Pulmonary artery endothelial cell (primary cell): Measurements from ENCODE around the gene EPB41. TPM values are rescaled to one million over a fixed set of nuclear protein-coding genes. Genes with fewer than 3 reads are reported as not detected.
"Not testable (repeated sequence)": the region's sequence is repeated elsewhere in the genome, so short reads cannot be mapped to it uniquely, and the experiment has no call there.

ENCODE experiments used
- DNase-seq: peaks from one replicate; pipeline ENCODE4 v3.0.0-alpha.2; 2011; ENCODE audit warnings: low read depth, low spot score
- total RNA-seq: library from RNA; depleted of rRNA; stranded (reverse); fragments of >200 nt; gene quantifications from 2 replicates; pipeline ENCODE4 v1.2.3, GENCODE V29; 2014

The EPB41 gene
- total RNA-seq, 1 donor from 2014 or later: 18.6 TPM

DNA sequence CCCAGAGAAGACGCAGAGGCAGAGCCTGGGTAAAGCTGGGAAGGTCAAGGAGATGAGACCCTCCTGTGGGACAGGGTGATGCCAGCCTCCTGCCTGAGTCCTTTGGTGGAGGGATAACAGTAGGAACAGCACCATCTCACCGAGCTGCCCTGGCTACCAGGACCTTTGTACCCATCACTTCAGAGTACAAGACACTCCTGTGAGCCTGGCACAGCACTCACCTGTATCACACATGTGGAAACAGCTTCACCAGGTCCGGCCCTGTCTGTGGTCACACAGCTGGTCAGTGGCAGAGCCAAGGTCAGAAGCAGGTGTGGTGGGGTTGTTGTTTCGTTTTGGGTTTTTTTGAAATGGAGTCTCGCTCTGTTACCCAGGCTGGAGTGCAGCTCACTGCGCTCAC, 214.4 kb downstream of the EPB41 start:
- no peak for DNase-seq

DNA sequence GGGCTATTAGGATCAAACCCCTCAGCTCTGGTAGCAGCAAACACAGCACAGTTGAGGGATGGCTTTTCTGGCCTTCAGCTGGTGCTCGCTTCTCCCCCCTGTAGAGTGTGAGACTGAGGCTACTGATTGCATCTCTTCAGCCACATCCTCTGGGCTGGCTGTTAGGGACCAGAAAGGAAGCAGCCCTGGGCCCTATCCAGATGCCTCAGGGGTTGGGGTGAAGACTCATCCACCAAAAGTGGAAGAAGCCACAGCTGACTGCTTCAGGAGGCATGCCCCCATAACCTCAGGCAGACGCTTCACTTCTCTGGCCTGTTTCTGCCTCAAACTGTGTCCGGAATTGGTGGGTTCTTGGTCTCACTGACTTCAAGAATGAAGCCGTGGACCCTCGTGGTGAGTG, 215.5 kb downstream of the EPB41 start:
- no peak for DNase-seq

DNA sequence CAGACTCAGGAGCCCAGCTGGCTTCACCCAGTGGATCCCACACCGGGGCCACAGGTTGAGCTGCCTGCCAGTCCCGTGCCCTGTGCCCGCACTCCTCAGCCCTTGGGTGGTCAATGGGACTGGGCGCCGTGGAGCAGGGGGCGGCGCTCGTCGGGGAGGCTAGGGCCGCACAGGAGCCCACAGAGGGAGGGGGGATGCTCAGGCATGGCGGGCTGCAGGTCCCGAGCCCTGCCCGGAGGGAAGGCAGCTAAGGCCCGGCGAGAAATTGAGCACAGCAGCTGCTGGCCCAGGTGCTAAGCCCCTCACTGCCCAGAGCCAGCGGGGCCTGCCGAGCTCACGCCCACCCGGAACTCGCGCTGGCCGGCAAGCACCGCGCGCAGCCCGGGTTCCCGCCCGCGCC, 216.7 kb downstream of the EPB41 start:
- not testable (repeated sequence) for DNase-seq

DNA sequence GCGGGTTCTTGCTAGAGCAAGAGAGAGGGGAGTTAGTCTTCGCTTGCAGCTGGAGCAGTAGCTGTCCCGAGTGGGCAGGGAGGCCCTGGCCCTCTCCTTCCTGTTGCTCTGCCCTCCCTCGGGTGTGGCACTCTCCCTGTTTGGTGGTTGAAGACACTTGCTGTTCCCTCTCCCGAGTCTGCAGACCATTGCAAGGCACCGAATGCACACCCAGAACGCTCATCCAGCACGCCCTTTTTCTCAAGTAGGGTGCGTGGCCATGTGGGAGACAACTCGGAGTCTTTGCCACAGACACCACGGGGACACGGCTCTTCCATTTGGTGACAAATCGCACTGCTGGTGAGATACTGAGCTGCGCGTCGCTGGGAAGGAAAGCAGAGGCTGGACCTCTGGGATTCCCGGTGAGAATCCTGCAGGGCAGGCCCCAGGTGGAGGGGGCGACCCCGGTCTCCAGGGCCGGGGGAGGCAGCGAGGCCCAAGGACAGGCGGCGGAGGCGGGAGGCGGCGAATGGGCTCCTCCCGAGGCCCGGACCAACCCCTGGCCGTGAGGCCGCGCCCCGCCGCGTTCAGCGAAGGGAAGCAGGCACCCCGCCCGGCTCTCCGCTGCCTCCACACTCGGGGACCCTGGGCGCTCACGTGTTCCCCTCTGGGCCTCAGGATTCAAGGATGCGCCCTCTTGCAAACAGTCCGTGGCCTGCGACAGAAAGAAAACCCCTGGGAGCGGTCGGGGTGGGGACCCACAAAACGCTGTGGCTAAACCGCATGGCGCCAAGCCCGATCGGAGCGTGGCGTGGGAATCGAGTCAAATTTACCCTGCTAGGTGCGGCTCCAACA, 219.7 kb downstream of the EPB41 start:
- DNase-seq: no peak

DNA sequence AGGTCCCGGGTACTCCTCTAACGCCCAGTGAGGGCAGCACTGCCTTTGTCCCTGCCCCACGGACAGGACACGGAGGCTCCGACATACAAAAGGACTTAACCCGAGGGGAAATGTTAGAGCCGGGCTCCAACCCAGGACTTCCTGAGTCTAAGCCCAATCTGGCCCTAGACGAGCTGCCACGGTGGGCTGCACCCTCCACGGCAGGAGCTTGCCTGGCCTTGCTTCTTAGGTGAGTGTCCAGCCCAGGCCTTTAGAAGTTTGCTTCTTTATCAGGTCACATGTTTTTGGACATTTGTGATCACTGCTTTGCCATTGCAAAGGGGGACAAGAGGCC, 220.3 kb downstream of the EPB41 start:
- no peak for DNase-seq

DNA sequence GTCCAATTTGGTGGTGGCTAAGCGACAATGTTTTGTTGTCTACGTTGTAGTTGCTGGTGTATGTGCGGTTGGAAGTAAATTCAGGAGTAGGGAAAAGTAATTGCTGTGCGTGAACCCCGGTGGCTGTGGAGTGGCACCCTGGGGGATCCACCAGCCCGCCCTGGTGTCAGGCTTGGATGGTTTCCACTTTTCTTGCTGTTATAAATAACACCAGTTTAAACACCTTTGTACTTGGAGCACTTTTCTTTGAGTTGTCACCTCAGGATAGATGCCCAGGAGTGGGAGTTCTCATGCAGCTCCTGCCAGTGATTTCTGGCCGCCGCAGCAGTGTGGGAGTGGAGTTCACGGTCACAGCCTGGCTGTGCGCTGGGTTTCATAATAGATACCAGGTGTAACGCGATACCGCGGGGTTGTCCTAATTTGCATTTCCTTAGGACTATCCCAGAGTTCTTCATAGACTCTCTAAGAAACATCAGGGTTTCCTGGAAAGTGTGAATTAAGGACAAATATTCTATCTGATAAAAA, 222.1 kb downstream of the EPB41 start:
- DNase-seq: no peak

DNA sequence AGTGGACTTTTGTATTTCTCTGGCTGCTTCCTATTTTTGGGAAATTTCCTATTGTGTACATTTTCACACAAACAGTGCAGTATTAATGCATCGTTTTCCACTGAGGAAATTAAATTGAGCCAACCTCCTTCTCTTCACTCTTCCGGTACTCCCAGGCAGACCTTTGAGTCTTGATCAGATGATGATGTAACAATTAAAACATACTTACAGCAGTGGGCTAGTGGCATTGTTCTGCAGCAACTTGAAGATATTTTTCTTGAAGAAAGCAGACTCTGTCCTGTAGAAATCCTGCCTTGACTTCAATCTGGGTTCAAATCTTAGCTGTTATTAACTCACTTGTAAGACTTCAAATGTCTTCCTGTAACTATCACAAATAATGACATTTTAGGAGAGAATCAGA, 228.3 kb downstream of the EPB41 start:
- no peak for DNase-seq

DNA sequence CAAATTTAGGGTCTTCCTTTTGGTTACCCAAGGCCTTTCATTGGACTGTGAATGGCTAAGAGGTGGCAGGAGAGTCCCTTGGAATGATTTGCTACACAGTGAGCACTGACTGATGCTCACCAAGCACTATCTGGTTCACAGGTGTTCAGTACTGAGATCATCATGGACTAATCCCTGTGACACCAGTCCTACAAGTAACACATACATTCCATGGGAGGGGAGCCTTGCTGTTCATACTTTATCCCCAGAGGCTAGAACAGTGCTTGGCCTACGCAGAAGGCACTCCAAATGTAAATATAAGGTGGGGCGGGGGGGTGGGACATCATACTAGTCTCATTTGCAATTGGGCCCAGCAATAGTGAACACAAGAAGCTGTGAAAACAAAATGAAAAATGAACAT, 229.8 kb downstream of the EPB41 start:
- no peak for DNase-seq

DNA sequence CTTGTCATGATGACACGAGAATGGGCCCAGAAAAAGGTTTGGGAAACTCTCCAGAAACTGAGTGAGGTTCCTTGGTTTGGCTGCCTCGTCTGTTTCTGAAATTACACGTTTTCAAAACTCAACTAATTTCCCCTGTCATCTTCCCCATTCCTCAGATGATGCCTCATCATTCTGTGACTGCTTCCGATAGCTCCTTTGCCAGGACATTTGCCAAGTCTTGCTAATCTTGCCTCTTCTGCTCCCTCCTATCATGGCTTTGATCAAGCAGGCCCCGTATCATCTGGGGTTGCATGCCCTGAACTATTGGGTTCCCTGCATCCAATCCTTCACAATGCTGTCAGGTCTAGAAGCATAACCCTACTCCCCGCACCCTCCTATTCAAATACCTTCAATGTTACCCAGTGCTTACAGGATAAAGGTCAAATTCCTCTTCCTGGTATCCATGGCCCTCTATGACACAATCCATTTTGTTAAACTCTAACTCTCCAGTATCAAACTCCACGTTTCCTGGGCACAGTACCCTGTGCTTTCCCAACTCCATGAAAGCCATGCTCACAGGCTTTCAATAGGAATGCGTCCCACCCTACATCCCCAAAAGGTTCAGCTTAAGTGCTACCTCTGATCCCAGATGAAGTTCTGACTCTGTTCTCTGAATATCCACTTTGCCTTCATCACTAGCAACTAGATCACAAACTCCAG, 231.5 kb downstream of the EPB41 start:
- DNase-seq: no peak

DNA sequence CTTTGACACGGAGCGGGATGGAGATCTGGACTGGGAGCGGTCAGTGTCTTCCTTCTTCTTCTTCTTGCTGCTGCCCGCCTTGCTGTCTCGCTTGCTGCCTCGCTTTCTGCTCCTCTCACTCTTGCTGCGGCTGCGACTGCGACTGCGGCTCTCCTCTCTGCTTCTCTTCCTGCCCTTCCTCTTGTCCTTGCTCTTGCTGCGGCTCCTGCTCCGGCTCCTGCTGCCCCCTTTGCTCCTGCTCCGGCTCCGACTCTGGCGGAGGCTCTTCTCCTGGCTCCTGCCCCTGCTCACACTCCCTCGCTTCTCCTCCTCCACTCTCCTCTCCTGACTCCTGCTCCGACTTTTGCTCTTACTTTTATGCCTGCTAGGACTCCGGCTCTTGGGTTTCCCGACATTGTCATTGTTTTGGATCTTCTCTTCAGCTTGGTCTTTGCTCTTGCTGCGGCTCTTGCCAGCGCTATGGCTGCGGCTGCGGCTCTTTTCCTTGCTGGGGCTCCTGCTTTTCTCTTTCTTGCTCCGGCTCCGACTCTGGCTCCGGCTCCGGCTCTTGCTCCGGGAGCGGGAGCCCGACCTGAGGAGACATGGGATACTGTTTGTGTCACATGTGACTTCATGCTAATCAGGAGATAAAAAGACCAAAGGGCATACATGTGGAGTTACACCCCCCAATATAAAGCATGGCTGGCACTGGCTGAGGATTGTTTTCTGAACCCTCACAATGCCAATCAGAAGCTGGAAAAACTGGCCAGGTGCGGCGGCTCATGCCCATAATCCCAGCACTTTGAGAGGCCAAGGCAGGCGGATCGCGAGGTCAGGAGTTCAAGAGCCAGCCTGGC, 234.5 kb downstream of the EPB41 start:
- DNase-seq: no peak

DNA sequence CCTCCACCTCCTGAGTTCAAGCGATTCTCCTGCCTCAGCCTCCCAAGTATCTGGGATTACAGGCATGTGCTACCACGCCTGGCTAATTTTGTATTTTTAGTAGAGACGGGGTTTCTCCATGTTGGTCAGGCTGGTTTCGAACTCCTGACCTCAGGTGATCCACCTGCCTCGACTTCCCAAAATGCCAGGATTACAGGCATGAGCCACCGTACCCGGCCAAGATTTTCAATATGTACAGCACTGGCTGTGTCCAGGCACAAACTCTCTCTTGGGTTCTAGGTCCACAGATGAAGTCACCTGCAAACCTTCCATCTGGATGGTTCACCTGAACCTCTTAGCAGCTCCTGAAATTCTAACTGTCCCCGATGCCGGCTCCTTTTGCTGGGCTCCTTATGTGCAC, 236.0 kb downstream of the EPB41 start:
- not testable (repeated sequence) for DNase-seq

DNA sequence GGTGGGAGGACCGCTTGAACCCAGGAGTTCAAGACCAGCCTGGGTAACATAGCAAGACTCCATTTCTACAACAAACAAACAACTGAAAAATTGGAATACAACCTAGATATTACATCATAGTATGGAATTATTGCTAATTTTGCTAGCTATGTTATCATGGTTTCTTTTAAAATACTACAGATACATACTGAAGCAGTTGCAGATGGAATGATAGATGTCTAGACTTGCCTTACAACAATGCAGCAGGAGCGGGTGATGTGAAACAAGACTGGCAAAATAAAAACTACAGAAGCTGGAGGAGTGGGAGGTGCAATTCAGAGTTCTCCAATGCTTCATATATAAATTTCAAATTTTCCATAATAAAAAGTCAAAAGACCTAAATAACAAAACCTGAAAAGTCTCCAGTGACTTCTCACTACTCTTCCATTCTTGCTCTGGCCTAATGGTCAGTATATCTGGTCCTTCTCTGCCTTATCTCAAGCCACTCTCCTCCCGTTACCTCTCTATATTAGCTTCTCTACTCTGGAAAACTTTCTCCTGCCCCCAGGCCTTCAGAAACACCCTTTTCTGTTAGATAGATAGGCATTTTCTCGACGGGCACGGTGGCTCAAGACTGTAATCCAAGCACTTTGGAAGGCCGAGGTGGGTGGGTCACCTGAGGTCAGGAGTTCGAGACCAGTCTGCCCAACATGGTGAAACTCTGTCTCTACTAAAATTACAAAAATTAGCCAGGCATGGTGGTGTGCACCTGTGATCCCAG, 237.9 kb downstream of the EPB41 start:
- DNase-seq: no peak

DNA sequence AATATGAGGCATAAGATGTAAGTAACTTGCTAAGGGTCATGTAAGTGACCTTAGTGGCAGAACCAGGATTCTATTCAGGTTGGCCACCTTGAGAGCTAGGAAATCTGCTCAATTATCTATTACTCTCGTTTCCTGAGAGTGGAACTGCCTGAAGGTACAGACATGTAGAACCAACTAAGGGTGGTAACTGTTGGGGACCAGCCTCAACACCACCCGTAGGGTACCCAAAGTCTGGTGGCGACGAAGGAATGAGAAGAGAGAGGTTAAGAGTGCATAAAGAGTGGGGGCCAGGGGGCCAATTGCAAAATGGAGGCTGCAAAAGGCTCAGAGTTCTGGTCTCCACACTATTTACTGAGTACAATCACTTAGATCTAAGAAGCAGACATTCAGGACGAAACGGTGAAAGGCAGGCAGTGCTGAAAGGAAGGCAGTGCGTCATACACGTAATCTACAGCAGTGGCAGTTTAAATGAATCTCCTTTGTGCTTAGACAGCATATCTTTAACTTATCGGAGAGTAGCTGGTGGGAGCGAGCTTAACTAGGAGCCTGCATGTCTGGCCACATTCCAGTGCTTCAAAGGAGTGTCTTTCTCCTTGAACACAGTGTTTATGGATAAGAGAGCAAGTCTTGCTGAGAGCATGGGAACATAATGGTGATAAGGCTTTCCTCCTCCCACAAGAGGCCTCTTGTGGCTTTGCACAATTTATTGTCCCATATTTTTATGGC, 242.3 kb downstream of the EPB41 start:
- no peak for DNase-seq

DNA sequence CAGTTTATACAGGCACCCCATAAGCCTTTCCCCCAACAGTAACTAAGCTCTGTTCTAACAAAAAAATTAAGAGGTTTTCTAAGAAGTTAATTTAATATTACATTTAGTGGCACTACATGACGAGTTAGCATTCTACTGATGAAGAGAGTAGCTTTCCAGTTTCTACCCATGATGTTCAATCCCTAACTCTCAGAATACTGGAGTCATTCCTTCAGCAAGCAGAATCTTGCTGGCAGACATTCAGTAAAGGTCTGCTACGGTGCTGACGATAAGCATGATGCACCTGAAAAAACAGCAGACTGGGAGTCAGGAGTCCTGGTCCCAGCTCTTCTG, 242.9 kb downstream of the EPB41 start:
- DNase-seq: no peak

DNA sequence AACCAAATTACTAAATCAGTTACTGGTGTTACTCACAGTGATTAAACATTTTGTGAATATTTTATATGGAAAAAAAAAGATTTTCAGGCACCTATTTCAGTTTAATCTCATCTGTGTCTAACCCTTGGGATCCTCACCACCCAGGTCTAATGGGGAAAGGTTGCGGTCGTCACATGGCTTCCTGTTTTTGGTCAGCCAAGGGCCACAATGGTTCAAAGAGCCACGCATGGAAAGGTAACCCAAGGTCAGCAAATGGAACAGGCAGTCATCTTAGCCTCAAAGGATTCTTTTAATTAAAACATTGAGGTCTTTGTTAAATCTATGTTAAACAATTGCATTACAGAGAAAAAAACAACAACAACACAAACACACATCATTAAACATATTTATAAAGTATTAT, 245.4 kb downstream of the EPB41 start:
- DNase-seq: no peak

DNA sequence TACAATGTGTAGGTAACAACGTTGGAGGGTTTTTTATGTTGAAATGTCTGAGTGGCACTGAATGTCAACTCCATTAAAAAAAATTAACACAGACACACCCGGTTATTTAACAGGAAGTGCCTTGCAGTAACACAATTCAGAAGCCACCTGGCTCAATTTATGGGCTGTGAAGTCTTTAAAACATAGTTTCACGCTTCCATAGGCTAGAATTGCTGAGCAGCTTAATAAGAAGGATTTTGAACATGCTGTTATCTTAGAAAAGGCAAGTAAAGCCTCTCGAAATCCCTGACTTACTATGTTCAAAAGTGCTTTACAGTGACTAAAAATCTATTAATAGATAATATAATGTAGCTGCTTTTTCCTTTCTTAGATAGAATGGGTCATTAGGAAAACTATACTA, 247.7 kb downstream of the EPB41 start:
- DNase-seq: no peak

DNA sequence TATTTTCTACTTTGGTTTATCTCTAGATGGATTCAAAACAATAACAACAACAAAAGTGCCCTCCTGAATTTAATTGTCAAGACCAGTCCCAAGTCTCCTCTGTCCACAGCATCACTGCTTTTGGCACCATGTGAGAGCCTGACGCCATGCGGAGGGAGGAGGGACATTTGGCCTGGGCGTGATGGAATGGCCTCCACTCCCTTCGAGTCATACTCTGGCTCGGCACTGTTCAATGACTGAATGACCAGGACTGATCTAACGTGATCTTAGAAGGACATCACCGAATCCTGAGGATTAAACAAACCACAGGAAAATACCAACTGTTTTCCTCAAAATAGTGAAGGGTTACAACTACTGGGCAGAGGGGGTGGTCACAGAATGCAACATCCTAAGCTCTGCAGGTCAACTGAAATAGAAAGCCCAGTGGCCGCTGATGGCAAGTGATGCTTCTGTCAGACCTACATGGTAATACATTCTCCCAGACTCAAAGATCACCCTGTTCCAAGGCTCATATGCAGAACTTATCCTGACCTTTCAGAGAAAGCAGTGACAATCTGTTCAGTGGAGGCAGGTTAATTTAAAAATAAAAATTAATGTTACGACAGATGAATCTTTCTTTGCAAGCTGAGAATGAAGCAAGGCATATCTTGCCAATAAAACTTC, 248.2 kb downstream of the EPB41 start:
- DNase-seq: no peak

DNA sequence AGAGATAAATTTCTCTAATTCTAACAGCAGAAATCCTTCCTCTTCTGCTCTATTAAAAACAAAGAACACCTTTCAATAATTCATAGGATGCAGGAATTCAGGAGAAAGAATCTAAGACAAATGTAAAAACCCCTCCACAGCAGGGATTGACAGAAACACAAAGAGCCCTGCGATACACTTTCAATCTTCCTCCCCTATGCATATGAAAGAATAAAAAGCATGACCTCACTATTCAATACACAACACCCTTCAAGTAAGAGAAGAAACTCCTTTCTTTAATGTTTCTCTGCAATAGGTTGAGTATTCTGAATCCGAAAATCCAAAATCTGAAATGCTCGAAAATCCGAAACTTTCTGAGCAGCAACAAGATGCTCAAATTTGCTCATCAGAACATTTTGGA, 250.2 kb downstream of the EPB41 start:
- no peak for DNase-seq

DNA sequence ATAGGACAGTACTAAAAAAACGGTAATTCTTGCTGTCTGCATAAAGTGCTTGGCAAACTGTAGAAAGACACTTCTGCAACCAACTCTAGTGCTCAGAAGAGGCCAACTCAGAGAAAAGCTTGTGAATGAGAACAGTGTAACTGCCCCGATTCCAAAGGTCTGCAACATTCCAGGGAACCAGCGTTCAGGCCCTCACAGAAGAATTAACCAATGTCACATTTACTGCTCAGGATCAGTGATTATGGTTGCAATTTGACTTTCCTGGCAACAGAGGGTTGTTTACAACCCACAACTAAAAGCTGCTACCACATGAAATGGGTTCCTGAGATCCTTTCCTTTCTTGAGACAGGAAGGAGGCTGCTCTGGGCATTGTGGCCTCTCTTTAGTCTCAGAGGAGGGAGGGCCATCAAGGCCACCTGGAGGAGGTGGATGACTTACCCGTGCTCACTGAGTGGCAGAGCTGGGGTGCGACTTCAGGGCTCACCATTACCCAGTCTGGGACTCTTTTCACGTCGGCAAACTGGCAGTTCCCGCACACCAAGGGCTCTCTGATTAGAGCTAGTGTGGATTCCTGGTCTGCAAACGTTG, 252.0 kb downstream of the EPB41 start:
- no peak for DNase-seq

DNA sequence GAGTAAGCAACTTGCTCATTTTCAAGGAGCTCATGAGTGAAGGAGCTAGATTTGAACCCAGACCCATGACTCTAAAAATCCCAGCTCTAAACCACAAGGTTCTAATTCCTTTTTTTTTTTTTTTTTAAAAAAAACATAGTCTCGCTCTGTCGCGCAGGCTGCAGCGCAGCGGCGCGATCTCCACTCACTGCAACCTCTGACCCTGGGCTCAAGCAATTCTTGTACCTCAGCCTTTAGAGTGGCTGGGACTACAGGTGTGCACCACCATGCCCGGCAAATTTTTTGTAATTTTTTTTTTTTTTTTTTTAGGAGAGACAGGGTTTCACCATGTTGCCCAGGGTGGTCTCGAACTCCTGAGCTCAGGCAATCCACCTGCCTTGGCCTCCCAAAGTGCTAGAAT, 253.5 kb downstream of the EPB41 start:
- DNase-seq: no peak
